A549 (cell line): ENCODE results near the gene ACVR1C.

Experiments used
- CBX2 ChIP-seq: fragments of 200-600 bp; sonication (generic); IDR thresholded peaks from 2 replicates; pipeline ENCODE4 v1.6.1; 2016; ENCODE audit warnings: low read depth, mild to moderate bottlenecking, borderline replicate concordance
- CTCF ChIP-seq: fragments of >200 bp; sonication (Bioruptor Twin); formaldehyde crosslinking; IDR thresholded peaks from 3 replicates; pipeline ENCODE4 v1.5.1; 2016
- EHMT2 ChIP-seq: fragments of 200-600 bp; sonication (generic); IDR thresholded peaks from 2 replicates; pipeline ENCODE4 v1.6.1; 2016; ENCODE audit warnings: antibody characterized with exemption, low read depth, mild to moderate bottlenecking, moderate library complexity
- KDM1A ChIP-seq: fragments of 200-600 bp; sonication (generic); IDR thresholded peaks from 2 replicates; pipeline ENCODE4 v1.6.1; 2016; ENCODE audit warnings: low read depth, mild to moderate bottlenecking
- MAFK ChIP-seq: fragments of 450-650 bp; IDR thresholded peaks from 2 replicates; pipeline ENCODE4 v1.6.1; 2014; ENCODE audit not compliant: partially characterized antibody
- MAX ChIP-seq: IDR thresholded peaks from 2 replicates; pipeline ENCODE4 v1.6.1; 2012
- NFE2L2 ChIP-seq: fragments of 150-350 bp; conservative IDR thresholded peaks from 2 replicates; pipeline ENCODE4 v1.6.1; 2014; ENCODE audit warnings: low read length
- NPAS2 ChIP-seq: fragments of 250-450 bp; sonication (Bioruptor Pico); IDR thresholded peaks from 2 replicates; pipeline ENCODE4 v1.8.0; 2022; ENCODE audit warnings: mild to moderate bottlenecking, moderate library complexity, borderline replicate concordance
- POLR2A ChIP-seq: IDR thresholded peaks from 2 replicates; pipeline ENCODE4 v1.6.1; 2012; ENCODE audit warnings: mild to moderate bottlenecking, low read length
- RFX5 ChIP-seq: fragments of 450-650 bp; IDR thresholded peaks from 2 replicates; pipeline ENCODE4 v1.7.1; 2014; ENCODE audit warnings: antibody characterized with exemption, mild to moderate bottlenecking, moderate library complexity
- SMC3 ChIP-seq: fragments of >200 bp; sonication (Bioruptor Twin); formaldehyde crosslinking; IDR thresholded peaks from 3 replicates; pipeline ENCODE4 v1.6.1; 2018; ENCODE audit warnings: inconsistent platforms
- SREBF2 ChIP-seq: fragments of 450-650 bp; IDR thresholded peaks from 2 replicates; pipeline ENCODE4 v1.6.1; 2014; ENCODE audit warnings: mild to moderate bottlenecking, moderate library complexity

- TF ChIP-seq POLR2A (no peak), RFX5 (no peak), CTCF (no peak), NFE2L2 (no peak), MAFK (no peak), NPAS2 (CRISPR knock-in tag) (no peak), SREBF2 (no peak), MAX (no peak), KDM1A (no peak), SMC3 (no peak), CBX2 (no peak), EHMT2 (no peak)
Observed at GRCh38 chr2:157611726-157612125, 16.9 kb downstream of the ACVR1C start.
